ENCODE results near the gene EFR3B.

DNA sequence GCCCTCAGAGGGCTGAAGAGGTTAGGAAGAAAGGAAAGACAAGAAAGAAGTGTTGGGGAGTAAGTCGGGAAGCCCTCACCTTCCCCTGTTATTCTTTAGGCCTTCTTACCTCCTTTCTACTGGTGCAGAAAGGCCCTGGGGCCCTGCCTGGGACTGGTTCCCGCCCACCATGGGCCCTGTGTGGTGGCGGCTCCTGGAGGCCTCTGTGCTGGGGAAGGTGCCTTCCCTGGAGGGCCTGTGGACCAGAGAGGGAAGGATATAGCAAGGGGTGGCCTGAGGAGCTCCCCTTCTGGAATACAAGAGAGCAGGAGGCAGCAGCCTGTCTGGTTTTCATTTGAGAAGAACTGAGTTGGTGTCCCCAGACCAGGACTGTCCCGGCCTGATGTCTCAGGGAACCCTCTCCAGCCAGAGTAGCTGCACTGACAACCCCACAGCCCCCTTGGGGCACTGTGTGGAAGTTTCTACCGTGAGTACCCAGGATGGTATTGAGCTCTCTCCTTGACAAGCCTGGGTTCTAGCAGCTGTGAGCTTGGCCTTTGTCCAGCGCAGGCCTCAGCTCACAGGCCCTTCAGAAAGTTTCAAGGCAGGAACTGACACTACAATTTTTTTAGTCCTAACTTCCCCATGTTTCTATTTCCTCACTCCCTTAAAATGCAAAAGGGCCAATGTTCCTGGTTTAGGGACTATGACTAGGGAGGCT lies 47.1 kb downstream of the EFR3B start:
- TF ChIP-seq, protein P1, sequence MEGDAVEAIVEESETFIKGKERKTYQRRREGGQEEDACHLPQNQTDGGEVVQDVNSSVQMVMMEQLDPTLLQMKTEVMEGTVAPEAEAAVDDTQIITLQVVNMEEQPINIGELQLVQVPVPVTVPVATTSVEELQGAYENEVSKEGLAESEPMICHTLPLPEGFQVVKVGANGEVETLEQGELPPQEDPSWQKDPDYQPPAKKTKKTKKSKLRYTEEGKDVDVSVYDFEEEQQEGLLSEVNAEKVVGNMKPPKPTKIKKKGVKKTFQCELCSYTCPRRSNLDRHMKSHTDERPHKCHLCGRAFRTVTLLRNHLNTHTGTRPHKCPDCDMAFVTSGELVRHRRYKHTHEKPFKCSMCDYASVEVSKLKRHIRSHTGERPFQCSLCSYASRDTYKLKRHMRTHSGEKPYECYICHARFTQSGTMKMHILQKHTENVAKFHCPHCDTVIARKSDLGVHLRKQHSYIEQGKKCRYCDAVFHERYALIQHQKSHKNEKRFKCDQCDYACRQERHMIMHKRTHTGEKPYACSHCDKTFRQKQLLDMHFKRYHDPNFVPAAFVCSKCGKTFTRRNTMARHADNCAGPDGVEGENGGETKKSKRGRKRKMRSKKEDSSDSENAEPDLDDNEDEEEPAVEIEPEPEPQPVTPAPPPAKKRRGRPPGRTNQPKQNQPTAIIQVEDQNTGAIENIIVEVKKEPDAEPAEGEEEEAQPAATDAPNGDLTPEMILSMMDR (conservative IDR thresholded peaks at IDR 0.05; ENCODE audit: low read depth, low read length), result no peak
- TF ChIP-seq POLR2A (IDR thresholded peaks at IDR 0.05; ENCODE audit: low read depth, low read length) (no peak), RAD21 (IDR thresholded peaks at IDR 0.05; ENCODE audit: low read length) (no peak), SMC3 (IDR thresholded peaks at IDR 0.05; ENCODE audit: low read depth, low read length) (no peak), RFX5 (IDR thresholded peaks at IDR 0.05; ENCODE audit: low read depth, low read length) (no peak), CEBPB (IDR thresholded peaks at IDR 0.05; ENCODE audit: low read depth, low read length) (no peak), MAZ (IDR thresholded peaks at IDR 0.05; ENCODE audit: borderline replicate concordance, low read depth, low read length) (no peak), NFE2L2 (IDR thresholded peaks at IDR 0.05; ENCODE audit: low read depth, low read length) (no peak), MAFK (IDR thresholded peaks at IDR 0.05; ENCODE audit: low read depth, low read length) (no peak), CHD1 (IDR thresholded peaks at IDR 0.05; ENCODE audit: low read depth, low read length) (no peak)
- TF ChIP-seq, protein P2, sequence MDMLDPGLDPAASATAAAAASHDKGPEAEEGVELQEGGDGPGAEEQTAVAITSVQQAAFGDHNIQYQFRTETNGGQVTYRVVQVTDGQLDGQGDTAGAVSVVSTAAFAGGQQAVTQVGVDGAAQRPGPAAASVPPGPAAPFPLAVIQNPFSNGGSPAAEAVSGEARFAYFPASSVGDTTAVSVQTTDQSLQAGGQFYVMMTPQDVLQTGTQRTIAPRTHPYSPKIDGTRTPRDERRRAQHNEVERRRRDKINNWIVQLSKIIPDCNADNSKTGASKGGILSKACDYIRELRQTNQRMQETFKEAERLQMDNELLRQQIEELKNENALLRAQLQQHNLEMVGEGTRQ (IDR thresholded peaks at IDR 0.05; ENCODE audit: low read depth, low read length), result no peak
- TF ChIP-seq, protein P3, sequence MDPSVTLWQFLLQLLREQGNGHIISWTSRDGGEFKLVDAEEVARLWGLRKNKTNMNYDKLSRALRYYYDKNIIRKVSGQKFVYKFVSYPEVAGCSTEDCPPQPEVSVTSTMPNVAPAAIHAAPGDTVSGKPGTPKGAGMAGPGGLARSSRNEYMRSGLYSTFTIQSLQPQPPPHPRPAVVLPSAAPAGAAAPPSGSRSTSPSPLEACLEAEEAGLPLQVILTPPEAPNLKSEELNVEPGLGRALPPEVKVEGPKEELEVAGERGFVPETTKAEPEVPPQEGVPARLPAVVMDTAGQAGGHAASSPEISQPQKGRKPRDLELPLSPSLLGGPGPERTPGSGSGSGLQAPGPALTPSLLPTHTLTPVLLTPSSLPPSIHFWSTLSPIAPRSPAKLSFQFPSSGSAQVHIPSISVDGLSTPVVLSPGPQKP (IDR thresholded peaks at IDR 0.05; ENCODE audit: borderline replicate concordance, low read depth, low read length), result no peak

All from IMR-90 (cell line).